Measurements from ENCODE around the gene NFIC.

NFIC gene

DNA sequence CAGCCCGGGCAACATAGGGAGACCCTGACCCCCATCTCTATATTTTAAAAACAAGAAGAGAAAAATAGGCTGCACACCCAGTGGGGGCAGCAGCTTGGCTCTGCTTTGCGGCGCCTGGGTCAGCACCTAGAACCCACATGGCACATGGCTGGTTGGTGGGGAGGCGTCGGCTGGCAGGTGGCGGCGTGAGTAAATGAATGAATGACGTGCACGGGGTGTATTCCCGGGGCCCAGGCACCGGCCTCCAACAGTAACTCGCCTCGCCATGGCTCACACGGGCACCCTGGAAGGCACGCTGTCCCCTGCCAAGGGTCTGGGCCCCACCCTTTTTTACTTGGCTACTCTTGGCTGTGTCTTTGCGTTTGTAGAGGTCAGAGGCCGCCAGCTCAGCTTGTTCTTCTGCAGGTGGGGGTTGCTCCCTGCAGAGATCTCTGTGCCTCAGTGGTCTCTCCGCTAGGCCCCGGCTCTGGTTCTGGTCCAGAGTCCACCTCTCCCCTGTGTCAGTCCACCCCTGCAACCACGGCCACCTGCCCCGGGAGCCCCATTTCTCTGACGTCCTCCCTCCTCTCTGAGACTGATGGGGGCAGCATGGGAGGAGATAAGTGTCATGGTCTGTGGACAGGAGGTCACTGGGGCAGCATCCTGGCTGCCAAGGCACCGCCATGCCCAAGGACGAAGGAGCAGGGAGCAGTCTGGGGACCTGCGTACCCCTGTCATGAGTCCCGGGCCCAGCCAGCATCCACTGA is 145.3 kb downstream of the NFIC start:
- no peak for DNase-seq (ENCODE audit: low spot score)

DNA sequence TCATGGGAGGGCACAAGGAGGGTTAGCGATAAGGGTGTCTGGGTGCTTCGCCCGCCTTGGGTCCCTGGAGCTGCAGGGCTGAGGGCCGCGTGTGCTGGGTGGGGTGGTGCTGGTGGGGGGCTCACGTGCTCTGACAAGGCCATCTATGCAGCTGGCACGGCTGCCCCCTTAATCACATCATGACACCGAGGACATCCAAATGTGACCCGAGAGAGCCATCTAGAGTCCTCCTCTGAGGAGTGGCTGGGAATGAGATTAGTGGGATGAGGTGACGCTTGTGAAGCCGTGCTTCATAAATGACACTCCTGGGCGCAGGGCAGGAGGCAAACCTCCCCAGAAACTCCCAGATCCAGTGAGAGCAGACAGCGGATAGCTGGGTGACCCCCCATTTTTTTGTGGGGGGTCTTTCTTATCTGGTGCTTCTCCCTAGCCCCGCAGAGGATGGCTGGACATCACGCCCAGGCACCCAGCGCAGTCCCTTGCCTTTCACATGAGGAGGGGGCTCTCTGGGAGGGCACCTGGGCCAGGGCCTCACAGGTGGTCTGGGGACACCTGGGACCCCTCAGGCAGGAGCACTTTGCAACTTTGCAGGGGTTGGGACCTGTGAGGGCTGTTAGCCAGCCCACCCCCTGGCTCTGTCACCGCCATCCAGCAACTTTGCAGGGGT is 146.3 kb downstream of the NFIC start:
- no peak for DNase-seq (ENCODE audit: low spot score)

DNA sequence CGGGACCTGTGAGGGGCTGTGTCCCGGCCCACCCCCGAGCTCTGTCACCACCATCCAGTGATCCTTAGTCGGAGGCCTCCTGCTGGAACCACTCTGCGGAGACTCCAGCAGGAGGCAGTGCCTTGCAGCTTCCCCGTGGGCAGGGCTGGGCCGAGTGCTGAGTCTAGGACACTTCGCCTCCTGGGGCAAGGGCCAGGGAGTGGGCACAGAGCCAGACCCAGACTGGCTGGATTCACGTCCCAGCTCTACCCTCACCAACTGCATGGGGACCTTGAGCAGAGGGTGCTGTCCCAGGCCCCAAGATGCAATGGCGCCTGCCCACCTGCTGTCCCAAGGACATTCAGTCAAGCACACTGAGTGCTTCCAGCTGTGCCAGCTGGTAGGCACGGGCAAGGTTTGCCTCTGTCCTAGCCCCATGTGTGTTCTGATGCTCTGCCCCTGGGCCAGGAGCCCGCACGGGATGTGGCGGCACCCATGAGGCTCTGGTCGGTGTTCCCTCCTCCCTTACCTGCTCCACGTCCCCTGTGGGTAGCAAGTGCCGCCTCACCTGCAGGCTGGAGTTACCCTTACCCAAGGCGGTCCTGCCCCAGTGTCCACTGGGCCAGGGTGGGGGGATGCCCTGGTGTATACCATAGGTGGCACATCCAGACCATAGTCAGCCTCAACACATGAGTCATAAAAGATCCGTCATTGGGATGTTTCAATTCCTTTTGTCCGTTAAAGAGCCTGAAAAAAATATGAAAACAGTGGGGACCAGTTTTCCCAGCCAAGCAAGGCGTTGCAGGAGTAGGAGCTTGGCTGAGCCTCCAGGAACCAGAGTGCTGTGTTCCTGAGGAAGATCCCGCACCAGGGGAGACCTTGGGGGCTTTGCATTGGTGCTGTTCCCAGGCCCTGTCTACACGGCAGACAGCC is 147.1 kb downstream of the NFIC start:
- no peak for DNase-seq (ENCODE audit: low spot score)

DNA sequence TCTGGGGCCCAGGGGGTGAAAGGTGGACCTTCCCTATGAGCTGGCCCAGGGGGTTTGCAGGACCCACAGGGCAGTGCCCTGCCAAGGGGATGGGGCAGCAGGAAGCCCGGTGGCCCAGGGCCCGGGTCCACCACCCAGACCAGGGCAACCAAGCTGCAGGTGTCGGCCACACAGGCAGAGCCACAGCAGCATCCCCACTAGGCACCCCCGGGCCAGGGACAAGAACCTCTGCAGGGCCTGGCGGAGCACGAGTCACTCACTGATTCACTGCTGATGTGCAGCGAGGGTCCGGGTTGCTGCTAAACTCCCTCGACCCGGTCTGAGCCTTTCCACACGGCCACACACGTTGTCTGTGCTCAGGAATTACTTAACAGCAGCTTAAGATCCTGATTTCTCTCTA is 148.5 kb downstream of the NFIC start:
- DNase-seq (ENCODE audit: low spot score) = no peak

DNA sequence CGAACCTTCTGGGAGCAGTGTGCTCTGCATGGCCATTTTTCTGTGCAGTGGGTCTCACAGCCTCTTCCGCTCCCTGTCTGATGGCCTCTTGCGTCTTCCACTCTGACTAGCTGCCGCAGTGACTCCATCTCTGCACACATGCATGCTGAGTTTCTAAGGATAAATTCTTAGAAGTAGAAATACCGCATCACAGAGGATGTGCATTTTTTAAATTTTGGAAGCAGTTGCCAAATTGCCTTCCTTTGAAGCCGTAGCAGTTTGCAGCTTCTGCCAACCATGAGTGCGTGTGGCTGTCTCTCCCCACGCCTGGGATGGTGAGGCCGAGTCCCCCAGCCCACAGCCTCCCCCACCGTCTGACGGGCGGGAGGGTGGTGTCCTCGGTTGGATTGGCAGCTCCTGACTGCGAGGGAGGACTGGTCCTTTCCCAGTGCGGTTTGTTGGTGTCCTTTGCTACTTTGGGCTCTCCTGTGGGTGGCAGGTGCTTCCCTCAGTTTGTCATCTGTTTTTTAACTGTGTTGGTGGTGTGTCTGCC is 149.6 kb downstream of the NFIC start:
- no peak for DNase-seq (ENCODE audit: low spot score)

DNA sequence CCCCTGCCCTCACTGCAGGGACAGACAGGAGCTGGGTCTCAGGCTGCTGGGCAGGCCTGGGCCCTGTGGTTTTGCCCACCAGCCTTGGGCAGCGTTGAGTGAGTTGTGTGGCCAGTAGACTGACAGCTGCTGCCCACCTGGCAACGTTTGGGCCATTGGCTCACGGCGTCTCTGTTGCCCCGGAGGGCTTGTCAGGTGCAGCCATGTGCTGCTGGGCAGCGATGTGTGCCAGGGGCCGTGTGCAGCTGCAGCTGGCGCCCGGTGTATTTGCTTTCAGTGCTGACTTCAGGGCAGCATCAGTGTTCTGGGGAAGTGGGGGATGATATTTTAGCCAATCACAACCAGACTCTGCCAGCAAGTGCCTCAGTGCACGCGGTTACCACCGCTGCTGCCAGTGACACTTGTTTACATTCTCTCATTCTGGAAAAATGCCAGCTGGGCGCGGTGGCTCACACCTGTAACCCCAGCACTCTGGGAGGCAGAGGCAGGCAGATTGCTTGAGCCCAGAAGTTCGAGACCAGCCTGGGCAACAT is 150.4 kb downstream of the NFIC start:
- DNase-seq (ENCODE audit: low spot score) = no peak

DNA sequence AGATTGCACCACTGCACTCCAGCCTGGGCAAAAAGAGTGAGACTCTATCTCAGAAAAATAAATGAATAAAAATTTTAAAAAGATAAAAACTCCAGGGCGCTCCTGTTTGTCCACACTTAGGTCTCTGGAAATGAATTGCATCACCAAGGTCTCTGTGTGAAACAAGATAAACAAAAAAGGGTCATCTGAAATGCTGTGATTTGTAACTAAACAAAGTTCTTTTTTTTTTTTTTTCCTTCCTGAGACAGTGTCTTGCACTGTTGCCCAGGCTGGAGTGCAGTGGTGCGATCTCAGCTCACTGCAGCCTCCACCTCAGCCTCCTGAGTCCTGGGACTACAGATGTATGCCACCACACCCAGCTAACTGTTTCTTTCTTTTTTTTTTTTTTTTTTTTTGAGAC is 151.3 kb downstream of the NFIC start:
- DNase-seq (ENCODE audit: low spot score) = no peak

DNA sequence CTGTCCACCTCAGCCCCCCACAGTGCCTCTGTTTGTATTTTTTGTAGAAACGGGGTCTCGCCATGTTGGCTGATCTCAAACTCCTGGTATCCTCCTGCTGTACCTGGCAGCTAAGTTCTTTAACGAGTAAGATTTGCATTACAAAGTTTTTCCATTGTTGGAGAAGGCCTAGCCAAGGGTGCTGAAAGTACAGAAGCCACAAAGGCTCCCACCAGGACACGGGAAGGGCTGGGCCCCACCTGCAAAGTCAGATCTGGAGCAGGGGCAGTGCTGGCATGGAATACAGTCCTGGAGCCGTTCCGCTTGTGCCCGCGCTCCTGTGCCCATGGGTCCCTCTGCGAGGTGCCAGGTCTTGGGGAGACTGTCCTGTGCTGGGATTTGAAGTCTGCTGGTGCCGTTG is 151.9 kb downstream of the NFIC start:
- no peak for DNase-seq (ENCODE audit: low spot score)

DNA sequence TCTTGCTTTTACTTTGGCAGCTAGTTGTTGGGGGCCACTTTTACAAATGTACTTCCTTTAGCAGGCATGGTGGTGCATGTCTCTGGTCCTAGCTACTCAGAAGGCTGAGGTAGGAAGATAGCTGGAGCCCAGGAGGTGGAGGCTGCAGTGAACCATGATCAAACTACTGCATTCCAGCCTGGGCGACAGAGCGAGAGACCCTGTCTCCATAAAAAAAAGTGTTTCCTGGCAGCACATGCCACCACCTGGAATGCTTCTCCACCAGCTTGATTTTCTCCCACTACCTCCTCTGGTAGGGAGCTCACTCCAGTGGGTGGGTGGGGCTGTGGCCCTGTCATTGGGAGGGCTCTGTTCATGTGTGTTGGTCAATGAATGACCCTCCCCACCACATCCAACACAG is 152.3 kb downstream of the NFIC start:
- DNase-seq (ENCODE audit: low spot score) = no peak

All from HuH-7 (cell line).